ENCODE measurements around the gene GIGYF2. TPM values are rescaled to one million over a fixed set of nuclear protein-coding genes. Genes with fewer than 3 reads are reported as not detected.
A peak's percentile ranks its signal among the peaks of the same experiment; 100 is the strongest.

The GIGYF2 gene
- polyA plus RNA-seq, 1 donor (not counting 4 experiments of a cell fraction or from before 2014, with no cell fraction given): 35.5 TPM

DNA sequence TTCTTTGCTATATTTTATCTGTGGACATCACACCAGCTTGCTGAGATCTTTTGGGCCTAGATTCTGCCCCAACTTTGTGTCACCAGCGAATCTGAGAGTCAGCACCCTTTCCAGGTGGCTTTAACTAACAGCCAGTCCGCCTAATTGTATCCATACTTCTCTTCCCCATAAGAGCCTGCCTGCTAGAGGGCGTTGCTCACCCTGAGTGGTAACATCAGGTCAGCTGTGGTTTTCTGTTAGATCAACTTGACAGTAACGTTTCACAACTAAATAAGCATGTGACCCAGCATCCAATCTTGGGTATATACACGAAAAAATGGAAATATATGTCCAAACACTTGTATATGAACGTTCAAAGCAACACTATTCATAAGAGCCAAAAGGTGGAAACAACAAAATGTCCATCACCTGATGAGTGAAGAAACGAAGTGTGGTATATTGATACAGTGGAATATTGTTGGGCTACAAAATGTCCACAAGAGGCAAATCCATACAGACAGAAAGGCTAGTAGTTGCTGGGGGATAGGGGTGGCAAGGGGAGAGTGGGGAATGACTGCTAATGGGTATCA lies 38.8 kb upstream of the GIGYF2 start:
- Histone ChIP-seq H3K4me1 (ENCODE audit: control insufficient read depth, extremely low read depth, insufficient read depth, low read length) (no peaks in the 10 kb centered on the region), H3K9me3 (ENCODE audit: control insufficient read depth, low read depth, low read length) (no peaks in the 10 kb centered on the region), H3K9me1 (ENCODE audit: control insufficient read depth, extremely low read depth, insufficient read depth, low read length) (no peaks in the 10 kb centered on the region), H2AFZ (ENCODE audit: control insufficient read depth, low read length) (no peak overlapping the region), H3K4me2 (ENCODE audit: control insufficient read depth, extremely low read depth, insufficient read depth, low read depth, low read length) (no peak overlapping the region), H3K4me3 (ENCODE audit: control insufficient read depth in 2 of 3, extremely low read depth in 1 of 3, insufficient read depth in 2 of 3, low read depth in 1 of 3, low read length in 3 of 3) (no peak overlapping the region), H3K9ac (ENCODE audit: control insufficient read depth, extremely low read depth, insufficient read depth, low read length) (no peak overlapping the region), H3K36me3 (ENCODE audit: control insufficient read depth in 2 of 2, extremely low read depth in 1 of 2, insufficient read depth in 2 of 2, low read length in 2 of 2) (no peaks in the 10 kb centered on the region), H3K79me2 (ENCODE audit: control insufficient read depth, insufficient read depth, low read length) (no peaks in the 10 kb centered on the region), H4K20me1 (ENCODE audit: control insufficient read depth, extremely low read depth, insufficient read depth, low read length) (no peaks in the 10 kb centered on the region), H3K27ac (ENCODE audit: control insufficient read depth, insufficient read depth, low read length) (no peak overlapping the region), H3K27me3 (ENCODE audit: control insufficient read depth, extremely low read depth, insufficient read depth, low read length) (no peaks in the 10 kb centered on the region)
- FAIRE-seq (no peak), DNase-seq (ENCODE audit: low read depth, low spot score) (no peak)
- TF ChIP-seq EZH2 (IDR thresholded peaks at IDR 0.05; ENCODE audit: low read length): no peak
- TF ChIP-seq, protein P1, sequence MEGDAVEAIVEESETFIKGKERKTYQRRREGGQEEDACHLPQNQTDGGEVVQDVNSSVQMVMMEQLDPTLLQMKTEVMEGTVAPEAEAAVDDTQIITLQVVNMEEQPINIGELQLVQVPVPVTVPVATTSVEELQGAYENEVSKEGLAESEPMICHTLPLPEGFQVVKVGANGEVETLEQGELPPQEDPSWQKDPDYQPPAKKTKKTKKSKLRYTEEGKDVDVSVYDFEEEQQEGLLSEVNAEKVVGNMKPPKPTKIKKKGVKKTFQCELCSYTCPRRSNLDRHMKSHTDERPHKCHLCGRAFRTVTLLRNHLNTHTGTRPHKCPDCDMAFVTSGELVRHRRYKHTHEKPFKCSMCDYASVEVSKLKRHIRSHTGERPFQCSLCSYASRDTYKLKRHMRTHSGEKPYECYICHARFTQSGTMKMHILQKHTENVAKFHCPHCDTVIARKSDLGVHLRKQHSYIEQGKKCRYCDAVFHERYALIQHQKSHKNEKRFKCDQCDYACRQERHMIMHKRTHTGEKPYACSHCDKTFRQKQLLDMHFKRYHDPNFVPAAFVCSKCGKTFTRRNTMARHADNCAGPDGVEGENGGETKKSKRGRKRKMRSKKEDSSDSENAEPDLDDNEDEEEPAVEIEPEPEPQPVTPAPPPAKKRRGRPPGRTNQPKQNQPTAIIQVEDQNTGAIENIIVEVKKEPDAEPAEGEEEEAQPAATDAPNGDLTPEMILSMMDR (optimal IDR thresholded peaks at IDR 0.05 in 1 of 3, IDR thresholded peaks at IDR 0.05 in 1 of 3, conservative IDR thresholded peaks at IDR 0.05 in 1 of 3; ENCODE audit: extremely low read depth in 1 of 3, insufficient read depth in 2 of 3, low read length in 3 of 3): peak in 1 of 3 experiments; percentile 33
- dilution Hi-C loops (cut with MboI; ENCODE audit: extremely low pct_ligation_motif_present, low sequenced_read_pairs): no loop called here

DNA sequence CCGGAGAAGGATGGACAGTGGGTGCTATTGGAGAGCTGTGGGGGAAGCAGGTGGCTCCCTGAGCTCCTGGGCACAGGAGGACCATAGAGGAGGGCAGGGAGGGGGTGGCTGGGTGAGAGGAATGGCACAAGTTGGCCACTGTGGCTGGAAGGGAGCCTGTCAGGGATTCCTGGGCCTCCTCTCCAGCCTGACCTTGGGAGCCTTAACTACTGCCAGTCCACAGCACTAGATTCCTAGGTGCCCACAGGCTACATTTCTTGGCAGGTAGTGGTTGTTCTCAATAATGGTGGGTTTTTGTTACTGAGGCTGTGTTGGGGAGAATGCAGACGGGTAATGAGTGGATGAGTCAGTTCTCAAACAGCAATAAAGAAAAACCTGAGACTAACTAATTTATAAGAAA lies 37.8 kb upstream of the GIGYF2 start:
- Histone ChIP-seq H3K79me2 (ENCODE audit: control insufficient read depth, insufficient read depth, low read length) (no peaks in the 10 kb centered on the region), H3K4me3 (ENCODE audit: control insufficient read depth in 2 of 3, extremely low read depth in 1 of 3, insufficient read depth in 2 of 3, low read depth in 1 of 3, low read length in 3 of 3) (no peak overlapping the region), H3K4me2 (ENCODE audit: control insufficient read depth, extremely low read depth, insufficient read depth, low read depth, low read length) (no peak overlapping the region), H4K20me1 (ENCODE audit: control insufficient read depth, extremely low read depth, insufficient read depth, low read length) (no peaks in the 10 kb centered on the region), H2AFZ (ENCODE audit: control insufficient read depth, low read length) (no peak overlapping the region), H3K27ac (ENCODE audit: control insufficient read depth, insufficient read depth, low read length) (no peak overlapping the region), H3K9me1 (ENCODE audit: control insufficient read depth, extremely low read depth, insufficient read depth, low read length) (no peaks in the 10 kb centered on the region), H3K36me3 (ENCODE audit: control insufficient read depth in 2 of 2, extremely low read depth in 1 of 2, insufficient read depth in 2 of 2, low read length in 2 of 2) (no peaks in the 10 kb centered on the region), H3K9me3 (ENCODE audit: control insufficient read depth, low read depth, low read length) (no peaks in the 10 kb centered on the region), H3K4me1 (ENCODE audit: control insufficient read depth, extremely low read depth, insufficient read depth, low read length) (no peaks in the 10 kb centered on the region), H3K9ac (ENCODE audit: control insufficient read depth, extremely low read depth, insufficient read depth, low read length) (no peak overlapping the region), H3K27me3 (ENCODE audit: control insufficient read depth, extremely low read depth, insufficient read depth, low read length) (no peaks in the 10 kb centered on the region)
- no peak for DNase-seq (ENCODE audit: low read depth, low spot score)
- FAIRE-seq: no peak
- TF ChIP-seq, protein P1 (optimal IDR thresholded peaks at IDR 0.05 in 1 of 3, IDR thresholded peaks at IDR 0.05 in 1 of 3, conservative IDR thresholded peaks at IDR 0.05 in 1 of 3; ENCODE audit: extremely low read depth in 1 of 3, insufficient read depth in 2 of 3, low read length in 3 of 3): no peak
- no peak for TF ChIP-seq EZH2 (IDR thresholded peaks at IDR 0.05; ENCODE audit: low read length)
- dilution Hi-C loops (cut with MboI; ENCODE audit: extremely low pct_ligation_motif_present, low sequenced_read_pairs): no loop called here
